HUES6 (cell line): ENCODE data around the gene CRYGN.
A peak's percentile ranks its signal among the peaks of the same experiment; 100 is the strongest.

ENCODE experiments used
- H3K27ac ChIP-seq: 2 replicates; pipeline ENCODE4 v1.7.0; 2013; ENCODE audit warnings: low read depth, mild to moderate bottlenecking, low read length, inconsistent platforms
- H3K27me3 ChIP-seq: 2 replicates; pipeline ENCODE4 v1.6.1; 2013; ENCODE audit warnings: low read length; ENCODE audit not compliant: control insufficient read depth, insufficient read depth
- H3K36me3 ChIP-seq: 2 replicates; pipeline ENCODE4 v1.6.1; 2013; ENCODE audit warnings: low read length; ENCODE audit not compliant: control insufficient read depth, insufficient read depth
- H3K4me1 ChIP-seq: 2 replicates; pipeline ENCODE4 v1.6.1; 2013; ENCODE audit warnings: low read length; ENCODE audit not compliant: control insufficient read depth, insufficient read depth
- H3K4me3 ChIP-seq: 2 replicates; pipeline ENCODE4 v1.5.1; 2013; ENCODE audit warnings: low read depth, low read length
- H3K9ac ChIP-seq: one replicate; pipeline ENCODE4 v1.6.1; 2013; ENCODE audit warnings: mild to moderate bottlenecking, low read length
- H3K9me3 ChIP-seq: 2 replicates; pipeline ENCODE4 v1.6.1; 2013; ENCODE audit warnings: low read depth, low read length; ENCODE audit not compliant: control insufficient read depth, insufficient read depth

Gene CRYGN

DNA sequence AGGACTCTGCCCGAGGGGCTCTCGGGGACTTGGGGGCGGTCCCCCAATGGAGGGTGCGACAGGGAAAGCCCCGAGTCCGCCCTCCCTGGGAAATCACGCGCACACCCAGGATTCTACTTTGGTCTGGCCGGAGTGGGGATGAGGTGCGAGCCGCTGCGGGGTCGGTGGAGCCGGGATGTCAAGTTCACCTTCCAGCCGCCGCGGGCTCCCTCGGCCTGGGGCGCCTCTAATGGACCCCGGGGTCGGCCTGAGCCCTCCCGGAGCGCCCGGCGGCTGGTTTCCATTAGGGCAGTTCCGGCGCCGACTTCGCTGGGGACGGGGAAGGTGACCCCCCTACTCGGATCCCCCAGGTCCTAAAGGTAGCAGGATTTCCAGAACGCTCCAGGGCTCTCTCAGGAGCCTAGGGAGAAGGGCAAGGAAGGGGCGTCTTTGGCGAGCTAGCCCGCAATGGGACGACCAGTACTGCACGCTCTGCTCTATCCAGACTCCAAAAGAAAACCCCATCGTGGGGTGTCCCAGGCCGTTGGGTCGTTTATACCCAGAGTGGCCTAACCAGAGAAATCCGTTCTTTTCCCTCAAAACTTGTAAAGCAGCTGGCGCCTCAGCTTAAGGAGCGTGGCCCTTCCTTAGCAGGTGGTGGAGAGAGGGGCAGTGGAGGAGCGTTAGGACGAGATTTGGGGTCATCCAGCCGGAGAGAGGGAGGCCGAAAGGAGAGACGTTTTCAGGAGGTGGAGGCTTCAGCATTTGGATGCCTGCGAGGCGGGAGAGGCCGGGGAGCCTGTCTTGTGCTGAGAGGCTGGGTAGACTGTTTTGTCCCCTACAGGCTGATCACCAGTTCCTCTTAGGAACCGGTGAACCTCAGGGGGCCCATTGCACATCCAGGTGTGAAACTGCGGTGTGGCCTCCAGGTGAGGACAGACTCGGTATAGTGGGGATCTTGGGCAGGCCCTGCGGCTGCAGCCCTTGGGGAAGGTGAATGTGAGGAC, 29.2 kb downstream of the CRYGN start:
- Histone ChIP-seq H3K9ac (peak overlapping the region; percentile 66), H3K36me3 (peaks cover 6% of the 10 kb centered on the region; the same call in 1 of the 2 replicates), H3K4me1 (peaks cover 19% of the 10 kb centered on the region), H3K9me3 (no peaks in the 10 kb centered on the region), H3K27me3 (peaks cover 42% of the 10 kb centered on the region), H3K4me3 (peak overlapping the region; percentile 70), H3K27ac (peak overlapping the region; percentile 35; the same call in 1 of the 2 replicates)

- peaks cover 26% of the 10 kb centered on the region for H3K4me1 ChIP-seq
- H3K27me3 ChIP-seq: peaks cover 37% of the 10 kb centered on the region
- peak within 1 kb of the TSS; percentile 66 for H3K9ac ChIP-seq
- peak within 1 kb of the TSS; percentile 70 for H3K4me3 ChIP-seq
- peaks cover 6% of the 10 kb centered on the region; the same call in 1 of the 2 replicates for H3K36me3 ChIP-seq
- H3K27ac ChIP-seq: peak within 1 kb of the TSS; percentile 35; the same call in 1 of the 2 replicates
- H3K9me3 ChIP-seq: no peaks in the 10 kb centered on the region
Measured at GRCh38 chr7:151409667-151410404, 30.1 kb downstream of the CRYGN start, which contains the start of gene WDR86. Gene WDR86, minus strand, starts transcription at chr7:151410038. Its CDS starts 449 bp downstream, at chr7:151409589.

- Histone ChIP-seq H3K27ac (peak overlapping the region; percentile 35; the same call in 1 of the 2 replicates), H3K4me3 (peak overlapping the region; percentile 70), H3K9ac (peak overlapping the region; percentile 66), H3K27me3 (peaks cover 31% of the 10 kb centered on the region), H3K4me1 (peaks cover 28% of the 10 kb centered on the region), H3K36me3 (peaks cover 6% of the 10 kb centered on the region; the same call in 1 of the 2 replicates), H3K9me3 (no peaks in the 10 kb centered on the region)
Measured at GRCh38 chr7:151408839-151409666, 30.9 kb downstream of the CRYGN start.

DNA sequence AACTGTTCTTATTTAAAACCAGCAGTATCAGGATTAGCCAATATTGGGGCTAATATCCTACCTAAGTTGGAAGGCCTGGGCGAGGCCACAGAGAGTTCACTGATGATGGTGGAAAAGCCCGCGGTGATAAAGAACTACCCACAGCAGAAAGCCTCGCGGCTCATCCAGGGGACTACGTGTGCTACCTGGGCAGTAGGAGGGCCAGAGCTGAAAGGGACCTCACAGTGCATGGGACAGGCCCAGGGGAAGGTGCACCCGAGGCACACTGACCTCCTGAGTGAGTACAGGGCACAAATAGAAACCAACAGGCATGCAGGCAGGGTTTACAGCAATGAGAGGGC, 31.5 kb downstream of the CRYGN start:
- Histone ChIP-seq H3K9ac (peak overlapping the region; percentile 10), H3K4me1 (peaks cover 28% of the 10 kb centered on the region), H3K9me3 (no peaks in the 10 kb centered on the region), H3K27me3 (peaks cover 31% of the 10 kb centered on the region), H3K36me3 (peaks cover 6% of the 10 kb centered on the region; the same call in 1 of the 2 replicates), H3K27ac (no peak overlapping the region), H3K4me3 (peak overlapping the region; percentile 70)

DNA sequence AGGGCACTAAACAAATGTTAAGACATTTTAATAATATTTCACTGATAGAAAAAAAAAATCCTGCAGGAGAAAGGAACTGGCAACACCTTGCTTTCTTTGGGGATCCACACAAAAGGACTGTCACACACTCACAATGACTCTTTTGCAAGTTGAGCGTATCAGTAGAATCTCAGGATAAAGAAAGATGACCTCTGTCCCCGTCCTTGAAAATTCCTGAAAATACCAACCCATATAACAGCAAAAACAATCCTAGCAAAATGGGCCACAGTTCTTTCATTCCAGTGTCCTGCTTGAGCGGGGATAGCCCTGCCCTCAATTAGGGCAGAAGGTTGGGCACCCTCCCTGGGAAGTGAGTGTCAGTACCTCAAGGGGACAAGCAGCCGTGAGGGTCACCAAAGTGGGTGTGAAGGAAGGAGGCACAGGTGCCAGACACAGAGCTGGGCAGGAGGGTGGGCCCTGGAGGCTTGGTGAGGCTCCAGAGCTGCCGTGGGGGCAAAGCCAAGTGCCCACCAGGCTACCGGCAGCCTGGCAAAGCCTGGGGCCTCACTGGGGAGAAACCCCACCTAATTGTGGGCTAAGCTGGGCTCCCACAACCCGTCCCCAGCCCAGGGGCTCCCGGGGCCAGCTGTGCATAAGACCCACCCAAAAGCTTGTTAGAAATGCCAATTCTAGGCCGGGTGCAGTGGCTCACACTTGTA, 32.9 kb downstream of the CRYGN start:
- Histone ChIP-seq H3K9me3 (no peaks in the 10 kb centered on the region), H3K9ac (no peak overlapping the region), H3K36me3 (peaks cover 6% of the 10 kb centered on the region; the same call in 1 of the 2 replicates), H3K27me3 (peaks cover 18% of the 10 kb centered on the region), H3K4me3 (no peak overlapping the region), H3K4me1 (peaks cover 28% of the 10 kb centered on the region), H3K27ac (no peak overlapping the region)

DNA sequence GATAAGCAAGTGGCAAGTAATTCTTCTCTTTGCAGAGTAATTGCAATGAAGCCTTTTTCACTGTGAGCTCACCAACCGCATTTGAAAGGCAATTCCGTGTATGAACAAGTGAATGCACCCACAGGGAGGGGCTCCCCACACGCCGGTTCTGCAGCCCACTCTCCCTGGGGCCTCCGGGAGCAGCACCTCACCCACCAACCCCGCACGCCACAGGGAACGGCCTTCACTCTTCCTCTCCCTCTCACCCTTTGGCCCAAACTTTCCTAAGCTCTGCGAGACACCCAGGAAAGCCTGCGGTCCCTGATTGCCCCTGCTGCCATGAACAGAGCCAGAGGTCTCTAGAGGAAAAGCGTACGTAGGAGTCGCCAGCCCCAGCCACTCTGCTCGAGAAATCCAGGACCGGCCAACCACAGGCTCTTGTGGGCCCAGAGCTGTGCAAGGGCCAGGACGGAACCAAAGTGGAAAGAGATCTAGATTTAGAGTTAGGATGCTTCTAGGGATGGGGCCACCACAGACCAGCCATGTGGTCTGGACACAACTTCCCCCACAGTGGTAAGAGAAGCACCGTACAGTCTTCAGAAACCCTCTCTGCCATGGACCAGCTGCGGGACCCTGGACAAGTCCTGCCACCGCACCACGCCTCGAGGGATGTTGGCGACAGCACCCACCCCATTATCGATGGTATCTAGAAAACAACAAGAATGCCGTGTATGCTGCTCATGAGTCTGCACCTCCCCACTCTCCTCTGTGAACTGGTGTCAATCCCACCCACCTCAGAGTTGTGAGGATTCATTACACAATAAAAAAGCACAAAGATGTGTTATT, 33.7 kb downstream of the CRYGN start:
- Histone ChIP-seq H3K36me3 (peaks cover 6% of the 10 kb centered on the region; the same call in 1 of the 2 replicates), H3K4me1 (peaks cover 21% of the 10 kb centered on the region), H3K9ac (no peak overlapping the region), H3K4me3 (no peak overlapping the region), H3K27me3 (peaks cover 10% of the 10 kb centered on the region), H3K9me3 (no peaks in the 10 kb centered on the region), H3K27ac (no peak overlapping the region)

DNA sequence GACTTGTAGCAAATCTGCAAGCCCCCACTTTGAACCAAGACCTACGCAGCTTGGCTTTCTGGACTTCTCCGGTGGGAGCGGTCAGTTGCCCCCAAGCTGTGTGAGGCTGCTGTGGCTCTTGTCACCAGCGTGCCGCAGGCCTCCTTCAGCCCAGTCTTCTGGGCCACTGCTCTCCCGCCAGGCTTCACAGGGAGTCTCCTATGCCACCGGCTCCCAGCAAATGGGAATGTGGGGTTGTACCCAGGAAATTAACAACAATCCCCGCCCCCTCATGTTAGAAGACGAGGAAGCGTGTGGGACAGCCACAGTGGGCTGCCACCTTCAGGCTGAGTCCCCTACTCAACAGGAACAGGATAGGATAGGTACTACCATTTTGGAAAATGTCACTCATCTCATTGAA, 34.4 kb downstream of the CRYGN start:
- no peak overlapping the region for H3K27ac ChIP-seq
- H3K27me3 ChIP-seq: peaks cover 4% of the 10 kb centered on the region; the same call in 1 of the 2 replicates
- peaks cover 6% of the 10 kb centered on the region; the same call in 1 of the 2 replicates for H3K36me3 ChIP-seq
- H3K9ac ChIP-seq: no peak overlapping the region
- H3K9me3 ChIP-seq: no peaks in the 10 kb centered on the region
- H3K4me3 ChIP-seq: no peak overlapping the region
- H3K4me1 ChIP-seq: peaks cover 14% of the 10 kb centered on the region

- H3K4me1 ChIP-seq: peaks cover 14% of the 10 kb centered on the region
- no peak overlapping the region for H3K9ac ChIP-seq
- peaks cover 4% of the 10 kb centered on the region; the same call in 1 of the 2 replicates for H3K27me3 ChIP-seq
- H3K9me3 ChIP-seq: no peaks in the 10 kb centered on the region
- H3K4me3 ChIP-seq: no peak overlapping the region
- H3K27ac ChIP-seq: no peak overlapping the region
- peaks cover 6% of the 10 kb centered on the region; the same call in 1 of the 2 replicates for H3K36me3 ChIP-seq
Measured at GRCh38 chr7:151405056-151405455, 34.9 kb downstream of the CRYGN start.

DNA sequence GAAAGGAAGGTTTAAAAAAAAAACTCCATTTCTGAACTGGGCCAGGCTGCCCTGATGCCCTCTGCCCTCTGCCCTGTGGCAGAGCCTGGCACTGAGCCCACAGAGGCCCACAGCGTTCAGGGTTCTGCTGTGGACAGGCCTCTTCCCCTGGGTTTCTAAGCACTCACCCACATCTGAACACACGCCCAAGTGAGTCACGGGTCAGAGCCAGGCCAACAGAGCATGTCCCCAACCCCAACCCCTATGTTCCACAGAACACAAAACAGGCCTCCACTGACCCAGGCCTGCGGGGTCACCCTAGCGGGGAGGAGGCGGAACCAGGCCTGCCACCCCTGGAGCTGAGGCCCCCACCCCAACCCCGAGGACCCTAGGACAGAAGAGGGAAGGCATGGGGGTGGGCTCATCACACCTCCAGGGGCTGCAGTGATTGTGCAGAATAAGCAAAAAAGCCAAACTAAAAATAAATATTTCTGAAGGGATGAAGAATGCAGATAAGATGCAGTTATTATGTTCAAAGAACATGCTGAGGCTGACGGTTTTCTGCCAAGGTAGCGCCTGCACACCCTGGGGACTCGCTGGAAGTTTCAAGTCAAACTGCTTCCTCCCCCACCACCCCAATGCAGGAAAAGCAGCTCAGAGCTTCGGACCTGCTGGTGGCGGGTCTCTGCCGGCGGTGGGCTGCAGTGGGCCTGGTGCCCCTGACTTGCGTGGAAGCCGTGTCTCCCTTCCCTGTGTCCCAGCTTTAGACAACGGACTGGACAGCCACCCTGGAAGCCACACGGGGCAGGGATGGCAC, 35.5 kb downstream of the CRYGN start:
- no peaks in the 10 kb centered on the region for H3K9me3 ChIP-seq
- no peak overlapping the region for H3K27ac ChIP-seq
- no peak overlapping the region for H3K4me3 ChIP-seq
- peaks cover 14% of the 10 kb centered on the region for H3K4me1 ChIP-seq
- peaks cover 6% of the 10 kb centered on the region; the same call in 1 of the 2 replicates for H3K36me3 ChIP-seq
- no peak overlapping the region for H3K9ac ChIP-seq
- peaks cover 4% of the 10 kb centered on the region; the same call in 1 of the 2 replicates for H3K27me3 ChIP-seq
